Progenitor cell of endocrine pancreas (in vitro differentiated cells): ENCODE data around the gene USP15. TPM values are rescaled to one million over a fixed set of nuclear protein-coding genes. Genes with fewer than 3 reads are reported as not detected.

Source experiments
- DNase-seq: peaks from one replicate; pipeline ENCODE4 v3.0.0; 2021; ENCODE audit warnings: low spot score; ENCODE audit not compliant: unreplicated experiment
- H3K27ac Mint-ChIP-seq: 2 replicates; pipeline ENCODE4 v1.8.0; 2021; ENCODE audit warnings: mild to moderate bottlenecking, moderate library complexity, mixed read lengths
- H3K27me3 Mint-ChIP-seq: 2 replicates; pipeline ENCODE4 v1.8.0; 2021; ENCODE audit warnings: mixed read lengths
- H3K36me3 Mint-ChIP-seq: 2 replicates; pipeline ENCODE4 v1.8.0; 2022; ENCODE audit warnings: mixed read lengths; ENCODE audit not compliant: insufficient read depth
- H3K4me1 Mint-ChIP-seq: 2 replicates; pipeline ENCODE4 v1.8.0; 2021; ENCODE audit warnings: low read depth, mixed read lengths
- H3K4me3 Mint-ChIP-seq: 2 replicates; pipeline ENCODE4 v1.8.0; 2021; ENCODE audit warnings: low read depth, mild to moderate bottlenecking, moderate library complexity, mixed read lengths
- H3K9me3 Mint-ChIP-seq: 2 replicates; pipeline ENCODE4 v1.8.0; 2021; ENCODE audit warnings: low read depth, mixed read lengths
- CTCF ChIP-seq: fragments of 200-600 bp; sonication (generic); IDR thresholded peaks from one replicate; pipeline ENCODE4 v1.5.0; 2021; ENCODE audit warnings: antibody characterized with exemption, mild to moderate bottlenecking; ENCODE audit not compliant: unreplicated experiment
- total RNA-seq: library from RNA; stranded (reverse); gene quantifications from 2 replicates; pipeline ENCODE4 v1.2.1, GENCODE V29; 2021

Gene USP15
- total RNA-seq, 1 donor from 2014 or later, result 43.3 TPM

- Mint-ChIP-seq H3K9me3 (no peaks in the 10 kb centered on the region), H3K4me1 (peaks cover 27% of the 10 kb centered on the region), H3K27ac (no peak overlapping the region), H3K27me3 (no peaks in the 10 kb centered on the region), H3K36me3 (no peaks in the 10 kb centered on the region), H3K4me3 (no peak overlapping the region)
- TF ChIP-seq CTCF, result no peak
- no peak for DNase-seq
Observed at GRCh38 chr12:62270872-62271271, 10.7 kb downstream of the USP15 start.

- Mint-ChIP-seq H3K36me3 (no peaks in the 10 kb centered on the region), H3K4me1 (peaks cover 20% of the 10 kb centered on the region), H3K27ac (no peak overlapping the region), H3K4me3 (no peak overlapping the region), H3K27me3 (no peaks in the 10 kb centered on the region), H3K9me3 (no peaks in the 10 kb centered on the region)
- DNase-seq, result no peak
- no peak for TF ChIP-seq CTCF
Observed at GRCh38 chr12:62272936-62273552, 12.8 kb downstream of the USP15 start.

GRCh38 chr12:62273724-62274380, 13.6 kb downstream of the USP15 start:
- Mint-ChIP-seq H3K27me3 (no peaks in the 10 kb centered on the region), H3K36me3 (no peaks in the 10 kb centered on the region), H3K4me1 (peaks cover 20% of the 10 kb centered on the region), H3K9me3 (no peaks in the 10 kb centered on the region), H3K27ac (no peak overlapping the region), H3K4me3 (no peak overlapping the region)
- no peak for TF ChIP-seq CTCF
- DNase-seq, result no peak

- Mint-ChIP-seq H3K4me1 (peaks cover 10% of the 10 kb centered on the region), H3K27ac (no peak overlapping the region), H3K4me3 (no peak overlapping the region), H3K36me3 (no peaks in the 10 kb centered on the region), H3K9me3 (peaks cover 3% of the 10 kb centered on the region), H3K27me3 (no peaks in the 10 kb centered on the region)
- TF ChIP-seq CTCF, result no peak
- no peak for DNase-seq
Observed at GRCh38 chr12:62278022-62278421, 17.8 kb downstream of the USP15 start.

GRCh38 chr12:62279058-62279457, 18.9 kb downstream of the USP15 start:
- peaks cover 3% of the 10 kb centered on the region for H3K9me3 Mint-ChIP-seq
- DNase-seq, result no peak
- H3K27ac Mint-ChIP-seq, result no peak overlapping the region
- no peaks in the 10 kb centered on the region for H3K36me3 Mint-ChIP-seq
- no peaks in the 10 kb centered on the region for H3K27me3 Mint-ChIP-seq
- peaks cover 5% of the 10 kb centered on the region for H3K4me1 Mint-ChIP-seq
- no peak overlapping the region for H3K4me3 Mint-ChIP-seq
- no peak for TF ChIP-seq CTCF
